Measurements from ENCODE around the gene MTHFD1.

GRCh38 chr14:64369201-64369600, 19.0 kb upstream of the MTHFD1 start:
- no peak for TF ChIP-seq CTCF (IDR thresholded peaks at IDR 0.05)
- TF ChIP-seq POLR2AphosphoS5 (IDR thresholded peaks at IDR 0.05), result no peak
- no peak for TF ChIP-seq POLR2A (IDR thresholded peaks at IDR 0.05)
- TF ChIP-seq EP300 (IDR thresholded peaks at IDR 0.05), result no peak

All from suprapubic skin (tissue), 4 donors.